ENCODE data around the gene SHROOM3.

DNA sequence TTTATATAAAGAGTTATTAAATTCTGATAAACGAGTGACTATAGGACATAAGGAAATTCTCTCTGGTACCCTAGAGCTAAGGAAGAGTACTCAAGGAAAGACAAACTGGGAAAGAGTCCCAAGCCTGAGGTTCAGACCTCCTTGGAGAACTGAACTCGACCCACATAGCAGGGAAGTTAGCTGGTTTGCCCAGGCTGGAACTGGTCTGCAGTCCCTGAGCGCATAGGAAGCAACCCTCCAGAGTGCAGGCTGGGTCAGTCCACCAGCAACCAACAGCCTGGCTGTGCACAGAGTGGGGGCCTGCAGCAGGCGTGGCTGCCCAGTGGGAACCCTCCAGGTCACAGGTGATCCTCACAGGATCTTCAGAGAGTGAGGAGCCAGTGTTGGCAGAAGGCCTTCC lies 348.8 kb downstream of the SHROOM3 start:
- TF ChIP-seq, protein P1, sequence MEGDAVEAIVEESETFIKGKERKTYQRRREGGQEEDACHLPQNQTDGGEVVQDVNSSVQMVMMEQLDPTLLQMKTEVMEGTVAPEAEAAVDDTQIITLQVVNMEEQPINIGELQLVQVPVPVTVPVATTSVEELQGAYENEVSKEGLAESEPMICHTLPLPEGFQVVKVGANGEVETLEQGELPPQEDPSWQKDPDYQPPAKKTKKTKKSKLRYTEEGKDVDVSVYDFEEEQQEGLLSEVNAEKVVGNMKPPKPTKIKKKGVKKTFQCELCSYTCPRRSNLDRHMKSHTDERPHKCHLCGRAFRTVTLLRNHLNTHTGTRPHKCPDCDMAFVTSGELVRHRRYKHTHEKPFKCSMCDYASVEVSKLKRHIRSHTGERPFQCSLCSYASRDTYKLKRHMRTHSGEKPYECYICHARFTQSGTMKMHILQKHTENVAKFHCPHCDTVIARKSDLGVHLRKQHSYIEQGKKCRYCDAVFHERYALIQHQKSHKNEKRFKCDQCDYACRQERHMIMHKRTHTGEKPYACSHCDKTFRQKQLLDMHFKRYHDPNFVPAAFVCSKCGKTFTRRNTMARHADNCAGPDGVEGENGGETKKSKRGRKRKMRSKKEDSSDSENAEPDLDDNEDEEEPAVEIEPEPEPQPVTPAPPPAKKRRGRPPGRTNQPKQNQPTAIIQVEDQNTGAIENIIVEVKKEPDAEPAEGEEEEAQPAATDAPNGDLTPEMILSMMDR (IDR thresholded peaks at IDR 0.05): no peak
- TF ChIP-seq POLR2AphosphoS5 (IDR thresholded peaks at IDR 0.05) (no peak), POLR2A (IDR thresholded peaks at IDR 0.05) (no peak), EP300 (IDR thresholded peaks at IDR 0.05) (no peak)
